GM21825 (cell line): ENCODE data around the gene NELFB.

Experiments used
- ATAC-seq: cut with Tn5 transposase; IDR thresholded peaks from one replicate; pipeline ENCODE4 v1.9.1; 2021; ENCODE audit warnings: mild to moderate bottlenecking, moderate library complexity; ENCODE audit not compliant: unreplicated experiment

The NELFB gene

DNA sequence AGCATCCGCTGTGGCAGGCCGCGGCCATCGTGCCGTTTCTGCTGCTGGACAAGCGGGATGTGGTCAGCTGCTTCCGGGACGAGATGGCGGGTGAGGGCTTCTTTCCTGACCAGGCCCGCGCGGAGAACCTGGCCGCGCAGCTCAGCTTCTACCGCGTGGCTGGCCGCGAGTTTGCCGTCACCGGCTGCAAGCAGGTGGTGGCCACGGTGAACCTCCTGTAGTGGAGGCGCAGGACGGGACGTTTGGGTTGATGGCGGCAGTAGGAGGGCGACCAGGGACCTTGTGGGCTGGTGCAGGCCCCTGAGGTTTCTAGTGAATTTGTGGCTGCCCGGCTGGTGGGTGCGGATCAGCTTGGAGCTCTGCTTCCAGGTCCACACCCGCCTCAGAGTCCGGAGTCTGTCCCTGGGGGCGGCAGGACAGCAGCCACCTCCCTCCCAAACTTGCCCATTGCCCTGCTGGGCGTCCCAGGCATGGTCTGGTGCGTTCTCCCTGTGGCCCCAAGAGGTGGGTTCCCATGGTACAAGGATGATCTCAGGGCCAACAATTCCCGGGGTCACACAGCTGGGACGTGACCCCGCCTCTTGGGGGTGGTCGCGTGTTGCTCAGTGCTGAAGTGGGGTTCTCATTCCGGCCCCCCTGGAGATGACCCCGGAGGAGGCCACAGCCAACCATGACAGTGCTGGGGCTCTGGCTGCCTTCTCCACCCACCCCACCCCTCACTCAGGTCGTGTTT, 24.8 kb downstream of the NELFB start:
- no peak for ATAC-seq

- no peak for ATAC-seq
These were observed 25.6 kb downstream of the NELFB start for GRCh38 chr9:137280474-137281344.

DNA sequence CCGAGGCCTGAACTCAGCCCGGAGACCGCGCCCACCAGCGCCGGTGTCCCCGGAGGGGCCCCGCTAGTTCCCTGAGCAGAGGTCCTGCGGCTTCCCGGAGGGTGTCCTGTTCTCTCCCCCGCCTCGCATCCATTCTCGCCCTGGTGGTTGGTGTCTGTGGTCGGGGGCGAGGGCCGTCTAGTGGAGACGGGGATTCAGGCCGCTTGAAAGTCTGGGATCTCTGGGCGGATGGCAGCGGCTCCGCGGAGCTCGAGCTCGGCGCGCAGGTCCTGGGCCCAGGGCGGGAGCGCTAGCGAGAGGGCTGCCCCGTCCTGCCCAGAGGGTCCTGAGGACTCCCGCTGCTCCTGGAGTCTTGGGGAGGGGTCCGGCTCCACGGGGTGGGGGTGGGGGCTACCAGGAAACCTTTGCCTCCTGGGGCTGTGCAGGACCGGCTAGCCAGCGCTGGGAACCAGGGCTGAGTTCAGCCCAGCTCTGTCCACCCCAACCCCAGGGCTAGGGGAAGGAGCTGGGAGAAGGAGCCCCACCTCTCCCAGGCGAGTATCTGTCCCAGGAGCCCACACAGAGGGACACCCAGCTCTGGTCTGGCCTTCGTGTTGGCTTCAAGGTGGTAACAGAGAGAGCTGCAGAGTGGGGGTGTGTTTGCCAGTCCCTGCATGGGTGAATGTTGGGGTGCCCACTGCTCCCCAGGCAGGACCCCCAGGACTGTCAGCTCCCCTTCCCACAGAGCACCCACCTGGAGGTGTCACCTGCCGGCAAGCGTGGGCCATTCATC, 26.4 kb downstream of the NELFB start:
- no peak for ATAC-seq

GRCh38 chr9:137286975-137287383, 31.9 kb downstream of the NELFB start:
- ATAC-seq: no peak

- no peak for ATAC-seq
These were observed 38.0 kb downstream of the NELFB start for GRCh38 chr9:137293094-137293481.

GRCh38 chr9:137293482-137294090, 38.5 kb downstream of the NELFB start:
- ATAC-seq: no peak

DNA sequence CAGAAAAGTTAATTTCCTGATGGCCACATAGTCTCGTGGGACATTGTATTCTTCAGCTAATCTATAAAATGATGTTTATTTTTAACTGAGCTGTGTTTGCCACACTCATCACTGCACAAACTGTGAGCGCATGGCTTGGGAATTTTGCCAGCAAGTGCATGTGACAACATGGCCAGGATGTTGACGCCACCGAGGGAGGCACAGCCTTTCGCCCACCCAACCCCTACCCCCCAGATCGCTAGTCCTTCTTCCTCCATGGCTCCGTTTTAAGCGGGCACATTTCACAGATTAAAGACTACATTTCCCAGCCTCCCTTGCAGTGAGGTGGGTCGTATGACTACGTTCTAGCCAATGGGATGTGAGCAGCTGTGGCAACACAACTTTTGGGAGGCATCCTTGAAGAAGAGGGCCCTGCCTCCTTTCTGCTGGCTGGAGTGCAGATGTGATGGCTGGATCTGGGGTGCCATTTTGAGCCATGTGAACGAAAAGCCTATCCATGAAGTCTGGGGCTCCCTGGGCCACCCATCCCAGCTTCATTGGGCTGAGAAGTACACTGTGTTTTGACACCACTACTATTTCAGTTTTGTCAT, 39.1 kb downstream of the NELFB start:
- ATAC-seq: no peak

DNA sequence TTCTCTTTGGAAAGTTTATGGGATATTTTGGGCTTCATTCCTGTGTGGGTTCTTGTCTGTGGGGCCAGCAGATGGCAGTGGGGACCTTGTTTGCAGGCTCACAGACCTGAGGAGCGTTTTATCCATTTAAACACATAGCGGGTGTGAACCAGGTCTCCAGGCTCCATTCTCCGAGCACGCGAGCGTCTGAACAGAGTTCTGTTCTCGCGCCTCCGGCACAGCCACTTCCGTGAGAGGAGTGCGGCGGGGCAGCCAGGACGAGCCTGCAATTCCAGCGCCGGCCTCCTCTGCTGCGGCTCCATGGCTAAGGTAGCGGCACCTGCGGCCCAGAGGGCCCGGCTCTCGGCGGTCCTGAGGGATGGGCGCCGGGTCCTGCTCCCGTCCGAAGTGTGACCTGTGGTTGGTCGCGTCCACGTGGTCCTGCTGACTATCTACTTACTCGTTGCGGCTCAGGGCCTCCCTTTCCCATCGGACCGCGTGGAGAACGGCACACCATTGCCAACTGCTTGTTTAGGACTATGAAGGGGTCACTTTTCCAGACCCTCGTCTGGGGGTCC, 39.6 kb downstream of the NELFB start:
- no peak for ATAC-seq

DNA sequence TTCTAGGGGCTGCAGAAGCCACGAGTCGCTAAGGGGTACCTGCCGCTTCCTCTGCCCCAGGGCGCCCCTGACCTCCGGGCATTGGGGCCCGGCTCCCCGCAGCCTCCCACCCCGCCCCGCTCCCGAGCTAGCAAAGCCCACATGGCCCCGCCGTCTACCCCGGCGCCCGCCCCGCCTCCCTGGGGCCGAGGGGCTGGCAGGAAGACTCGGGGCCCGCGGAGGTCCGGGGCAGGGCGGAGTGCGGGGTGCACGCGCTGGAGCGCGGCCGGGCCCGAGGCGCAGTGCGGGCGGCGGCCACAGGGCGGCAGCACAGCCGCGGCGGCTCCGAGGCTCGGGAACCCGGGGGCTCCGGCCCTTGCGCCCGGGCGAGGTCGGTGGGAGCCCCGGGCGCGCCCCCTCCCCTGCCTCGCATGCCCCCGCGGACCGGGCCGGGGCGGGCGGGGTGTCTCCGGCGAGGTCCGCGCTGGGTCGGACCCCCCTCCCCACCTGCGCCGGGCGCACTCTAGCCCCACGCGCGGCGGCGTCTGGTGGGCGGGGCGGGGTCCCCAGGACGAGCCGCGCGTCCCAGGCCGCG, 40.2 kb downstream of the NELFB start:
- ATAC-seq: no peak

- no peak for ATAC-seq
These were observed 40.9 kb downstream of the NELFB start for GRCh38 chr9:137295849-137296669.

- ATAC-seq: no peak
These were observed 41.8 kb downstream of the NELFB start for GRCh38 chr9:137296670-137297664.

- ATAC-seq: no peak
These were observed 42.8 kb downstream of the NELFB start for GRCh38 chr9:137297966-137298365.

DNA sequence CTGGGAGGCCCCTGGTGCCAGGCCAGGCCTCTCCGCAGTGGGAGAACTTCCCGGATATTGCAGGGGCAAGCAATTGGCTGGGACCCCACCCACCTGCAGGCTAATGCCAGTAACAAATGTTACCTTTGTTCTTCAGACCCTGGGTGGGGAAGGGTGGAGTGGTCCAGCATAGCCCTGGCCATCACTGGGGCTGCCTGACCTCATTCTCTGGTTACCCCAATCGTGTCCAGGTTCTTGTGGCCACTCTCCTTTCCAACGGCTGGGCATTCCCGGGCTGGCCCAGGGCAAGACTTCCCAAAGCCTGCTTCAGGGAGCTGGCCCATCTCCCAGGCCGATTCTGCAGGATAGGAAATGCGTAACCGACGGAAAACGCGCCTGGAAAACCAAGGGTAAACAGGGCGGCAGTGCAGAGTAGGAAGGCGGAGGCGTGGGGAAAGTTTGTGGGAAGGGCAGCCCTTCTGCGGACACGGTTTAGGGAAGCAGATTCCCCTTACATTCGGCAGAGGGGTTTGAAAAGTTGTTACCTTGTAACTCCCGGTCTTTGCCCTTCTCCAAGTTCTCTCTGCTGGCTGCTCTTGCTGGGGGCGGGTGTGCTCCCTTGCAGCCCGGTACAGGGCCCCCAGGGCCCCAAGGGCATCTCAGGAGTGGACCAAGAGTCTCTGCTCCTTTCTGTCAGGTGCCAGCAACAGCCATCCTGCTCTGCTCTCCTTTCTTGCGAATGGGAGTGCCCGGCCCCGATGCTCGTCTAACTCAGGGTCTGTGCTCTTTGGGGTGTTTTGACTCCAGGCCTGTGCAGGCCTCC, 43.5 kb downstream of the NELFB start:
- ATAC-seq: no peak

GRCh38 chr9:137299203-137299565, 44.1 kb downstream of the NELFB start:
- no peak for ATAC-seq

DNA sequence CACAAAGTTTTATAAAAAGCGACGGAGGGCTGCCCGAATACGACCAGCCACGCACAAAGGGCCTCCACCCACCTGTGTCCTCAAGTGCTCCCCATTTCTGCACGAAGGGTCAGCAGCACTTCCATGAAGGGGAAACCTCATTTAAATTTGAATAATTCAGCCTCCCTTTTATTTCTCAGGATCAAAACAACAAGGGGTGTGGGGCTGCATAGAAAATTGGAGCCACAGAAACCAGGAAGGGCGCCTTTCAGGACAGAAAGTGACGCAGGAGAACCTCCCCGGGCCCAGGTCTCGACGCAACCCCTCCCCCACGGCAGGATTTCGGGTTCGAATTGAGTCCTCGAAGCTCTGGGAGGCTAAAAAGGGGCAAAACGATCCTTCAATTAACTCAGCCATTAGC, 44.8 kb downstream of the NELFB start:
- ATAC-seq: no peak

GRCh38 chr9:137300567-137301080, 45.5 kb downstream of the NELFB start:
- ATAC-seq: no peak
